BJ (cell line): ENCODE results near the gene CCT3. TPM values are rescaled to one million over a fixed set of nuclear protein-coding genes. Genes with fewer than 3 reads are reported as not detected.
A peak's percentile ranks its signal among the peaks of the same experiment; 100 is the strongest.

Experiments
- CTCF ChIA-PET: fragments of 350-600 bp; formaldehyde crosslinking; extraction: SDS; loops from one replicate; lab custom pipeline; 2021; ENCODE audit warnings: antibody characterized with exemption, inconsistent platforms; lab: Yijun Ruan, JAX
- POLR2A ChIA-PET: fragments of 300-600 bp; sonication (Branson Sonifier 250); formaldehyde crosslinking; extraction: SDS; loops from one replicate; lab custom pipeline; 2021; ENCODE audit warnings: antibody characterized with exemption; lab: Charles Lee
- DNase-seq: peaks from one replicate; pipeline ENCODE4 v3.0.0-alpha.2; 2011; ENCODE audit warnings: low read depth
- H3K27me3 ChIP-seq: 2 replicates; pipeline ENCODE4 v1.6.0; 2011; ENCODE audit warnings: low read length; ENCODE audit not compliant: control insufficient read depth, insufficient read depth
- H3K36me3 ChIP-seq: 2 replicates; pipeline ENCODE4 v1.5.1; 2011; ENCODE audit warnings: low read length; ENCODE audit not compliant: control insufficient read depth, insufficient read depth
- H3K4me3 ChIP-seq: 2 replicates; pipeline ENCODE4 v1.5.1; 2011; ENCODE audit warnings: low read depth, mild to moderate bottlenecking, control low read depth, low read length
- polyA plus RNA-seq: library from polyadenylated mRNA; depleted of rRNA; stranded (reverse); fragments of >200 nt; gene quantifications from 2 replicates; pipeline ENCODE4 v1.2.3, GENCODE V29; 2011
- TF ChIP-seq, protein P1 (sequence below): IDR thresholded peaks from 2 replicates; pipeline ENCODE4 v1.5.1; 2011; ENCODE audit warnings: low read depth, mild to moderate bottlenecking, control low read depth, inconsistent platforms, low read length, moderate library complexity; ENCODE audit not compliant: insufficient read depth

The CCT3 gene
- polyA plus RNA-seq, 1 experiment = 275 TPM

DNA sequence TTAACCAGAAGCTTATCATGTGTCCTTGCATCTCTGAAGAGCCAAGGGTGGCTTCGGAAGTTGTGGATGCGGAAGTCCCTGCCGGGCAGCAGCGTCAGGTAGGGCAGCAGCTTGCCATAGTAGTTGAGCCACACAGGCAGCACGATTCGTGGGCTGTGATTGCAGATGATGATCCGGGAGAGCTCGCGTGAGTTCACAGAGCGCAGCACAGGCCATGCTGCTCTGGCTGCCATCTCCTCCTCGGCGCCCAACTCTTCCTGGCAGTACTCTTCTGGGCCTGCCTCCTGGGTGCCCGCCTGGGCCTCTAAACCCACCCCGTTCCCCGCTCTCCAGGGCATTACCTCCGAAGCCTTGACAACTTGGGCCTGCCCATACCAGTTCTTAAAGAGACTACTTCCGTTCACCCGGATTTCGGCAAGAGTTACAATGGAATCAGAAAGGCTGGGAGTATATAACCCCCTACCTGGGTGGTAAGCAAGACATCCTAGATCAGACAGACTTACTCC, 39.2 kb downstream of the CCT3 start, which contains the start of gene VHLL:
Gene VHLL (minus strand): TSS at position 456 of the 506 bp plus-strand sequence. CDS start 118 bp downstream, at position 338.
- ChIA-PET POLR2A (no interaction called here), CTCF (interaction anchor here (0.5 to 1.0 kb wide), 3 partner anchors 20 to 86 kb away, joined by 3 to 4 read pairs (median 3); no protein-coding TSS in a partner anchor)
- TF ChIP-seq, protein P1, sequence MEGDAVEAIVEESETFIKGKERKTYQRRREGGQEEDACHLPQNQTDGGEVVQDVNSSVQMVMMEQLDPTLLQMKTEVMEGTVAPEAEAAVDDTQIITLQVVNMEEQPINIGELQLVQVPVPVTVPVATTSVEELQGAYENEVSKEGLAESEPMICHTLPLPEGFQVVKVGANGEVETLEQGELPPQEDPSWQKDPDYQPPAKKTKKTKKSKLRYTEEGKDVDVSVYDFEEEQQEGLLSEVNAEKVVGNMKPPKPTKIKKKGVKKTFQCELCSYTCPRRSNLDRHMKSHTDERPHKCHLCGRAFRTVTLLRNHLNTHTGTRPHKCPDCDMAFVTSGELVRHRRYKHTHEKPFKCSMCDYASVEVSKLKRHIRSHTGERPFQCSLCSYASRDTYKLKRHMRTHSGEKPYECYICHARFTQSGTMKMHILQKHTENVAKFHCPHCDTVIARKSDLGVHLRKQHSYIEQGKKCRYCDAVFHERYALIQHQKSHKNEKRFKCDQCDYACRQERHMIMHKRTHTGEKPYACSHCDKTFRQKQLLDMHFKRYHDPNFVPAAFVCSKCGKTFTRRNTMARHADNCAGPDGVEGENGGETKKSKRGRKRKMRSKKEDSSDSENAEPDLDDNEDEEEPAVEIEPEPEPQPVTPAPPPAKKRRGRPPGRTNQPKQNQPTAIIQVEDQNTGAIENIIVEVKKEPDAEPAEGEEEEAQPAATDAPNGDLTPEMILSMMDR = no peak

DNA sequence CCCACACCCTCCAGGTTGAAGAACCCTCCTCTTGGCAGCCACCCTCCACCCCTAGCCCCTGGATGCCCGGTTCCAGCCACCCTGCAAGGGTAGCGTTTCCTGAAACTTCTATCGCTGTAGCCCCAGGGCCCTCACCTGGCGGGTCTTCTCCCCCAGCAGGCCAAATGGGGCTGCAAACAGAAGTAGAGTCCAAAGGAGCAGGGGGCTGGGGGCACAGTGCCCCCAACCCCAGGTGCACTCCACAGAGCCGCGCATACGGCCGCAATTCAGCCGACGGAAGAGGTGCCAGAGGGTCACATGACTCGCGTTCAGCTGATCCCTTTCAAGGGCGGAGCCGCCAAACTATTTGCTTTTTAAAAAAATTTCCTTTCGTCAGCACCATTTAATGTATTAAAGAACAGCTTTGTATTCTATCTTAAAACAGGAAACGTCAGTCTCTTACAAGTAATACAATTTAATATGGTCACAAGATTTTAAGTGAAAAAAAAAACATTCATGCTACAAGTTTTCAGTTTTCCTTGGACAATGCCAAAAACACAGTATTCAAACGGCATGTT, 42.6 kb downstream of the CCT3 start, which contains the start of gene GLMP:
Gene GLMP (minus strand): TSS at position 289 of the 557 bp plus-strand sequence. CDS start 34 bp downstream, at position 255.
- ChIA-PET CTCF (interaction anchor here (1.4 kb wide), 1 partner anchor 12 kb away, joined by 3 read pairs; the partner anchor contains the start of gene TMEM79), POLR2A (interaction anchor here (0.6 kb wide), 1 partner anchor 52 kb away, joined by 5 read pairs; no protein-coding TSS in a partner anchor)
- Histone ChIP-seq H3K36me3 (peaks cover 3% of the 10 kb centered on the region; the same call in 1 of the 2 replicates), H3K4me3 (peak within 1 kb of the TSS; percentile 69), H3K27me3 (no peaks in the 10 kb centered on the region)
- TF ChIP-seq, protein P1 = no peak
- DNase-seq = no peak

More for the DNA sequence above, 39.2 kb downstream of the CCT3 start, which contains the start of gene VHLL:
- no peaks in the 10 kb centered on the region for H3K27me3 ChIP-seq
- 0 out of 2 replicates have a peak, but pooled peaks cover under 1% of the 10 kb centered on the region for H3K36me3 ChIP-seq
- DNase-seq = no peak
- no peak within 1 kb of the TSS for H3K4me3 ChIP-seq

DNA sequence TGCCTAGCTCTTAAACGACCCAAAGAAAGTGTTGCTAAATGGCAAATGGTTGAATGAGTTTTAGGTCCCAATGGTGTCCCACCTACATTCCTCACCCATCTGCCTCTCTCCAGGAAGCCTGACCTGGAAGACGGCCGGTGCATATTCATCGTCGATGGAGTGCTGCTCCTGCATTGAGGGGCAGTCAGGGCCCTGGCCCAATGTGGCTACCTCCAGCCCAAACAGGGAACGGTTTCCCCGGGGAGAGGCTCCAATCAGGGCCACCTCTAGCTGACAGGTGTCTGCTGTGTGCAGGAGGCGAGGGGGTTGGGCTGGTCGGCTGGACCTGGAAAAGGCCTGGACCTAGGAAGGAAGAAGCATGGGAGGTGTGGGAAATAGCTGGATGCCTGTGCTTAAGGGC, 44.2 kb downstream of the CCT3 start:
- DNase-seq = no peak
- POLR2A ChIA-PET = no interaction called here
- H3K36me3 ChIP-seq = peaks cover 4% of the 10 kb centered on the region; the same call in 1 of the 2 replicates
- TF ChIP-seq, protein P1 = no peak
- CTCF ChIA-PET = no interaction called here
- H3K27me3 ChIP-seq = no peaks in the 10 kb centered on the region
- no peak overlapping the region for H3K4me3 ChIP-seq

DNA sequence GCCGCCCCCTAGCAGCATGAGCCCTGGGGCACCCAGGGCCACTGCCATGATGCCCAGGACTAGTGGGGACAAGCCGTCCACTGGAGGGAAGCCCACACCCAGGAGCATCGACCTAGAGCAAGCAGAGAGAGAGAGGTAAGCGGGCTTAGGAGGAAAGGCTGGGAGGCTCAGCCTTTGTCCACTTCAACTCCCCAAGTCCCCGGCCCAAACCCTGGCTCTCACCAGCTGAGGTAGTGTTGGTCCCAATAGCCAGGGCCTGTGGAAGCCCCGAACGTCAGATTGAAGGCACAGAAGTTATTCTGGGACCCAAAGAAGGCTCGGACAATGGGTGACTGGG, 45.0 kb downstream of the CCT3 start:
- TF ChIP-seq, protein P1 = no peak
- POLR2A ChIA-PET = no interaction called here

More for the DNA sequence above, 45.0 kb downstream of the CCT3 start:
- Histone ChIP-seq H3K27me3 (no peaks in the 10 kb centered on the region), H3K36me3 (peaks cover 4% of the 10 kb centered on the region; the same call in 1 of the 2 replicates), H3K4me3 (no peak overlapping the region)
- no peak for DNase-seq
- CTCF ChIA-PET = no interaction called here
